ENCODE data around the gene JCAD. TPM values are rescaled to one million over a fixed set of nuclear protein-coding genes. Genes with fewer than 3 reads are reported as not detected.

Gene JCAD
- total and polyA plus RNA-seq, 7 donors, result 0.46 to 141 (median 99.7) TPM

GRCh38 chr10:30058570-30059132 lies 735 bp downstream of the JCAD start:
- Histone ChIP-seq H3K27ac (peak overlapping the region; percentile 88 to 94 (median 92)), H3K4me1 (peaks cover 0 to 64% (median 49%) of the 10 kb centered on the region in 4 donors), H3K9me3 (no peaks in the 10 kb centered on the region), H3K4me3 (peak overlapping the region; percentile 83 to 99 (median 87)), H3K27me3 (no peaks in the 10 kb centered on the region), H3K36me3 (no peaks in the 10 kb centered on the region)
- intact Hi-C loops (cut with DNase I), result loop anchor here (5.0 to 10.0 kb wide), 4 partner anchors 56 to 286 kb away; partner anchors contain the start of gene MTPAP
- no peak for DNase-seq
- 10 to 13% methylated on average over 48 of the region's 48 CpGs for WGBS, 2 donors
- TF ChIP-seq CTCF (IDR thresholded peaks at IDR 0.05) (no peak), POLR2A (IDR thresholded peaks at IDR 0.05) (no peak), POLR2AphosphoS5 (IDR thresholded peaks at IDR 0.05) (no peak), EP300 (IDR thresholded peaks at IDR 0.05) (no peak)

GRCh38 chr10:30057894-30058556 lies 1.4 kb downstream of the JCAD start:
- Histone ChIP-seq H3K27me3 (no peaks in the 10 kb centered on the region), H3K4me3 (peak overlapping the region; percentile 83 to 99 (median 87)), H3K9me3 (no peaks in the 10 kb centered on the region), H3K4me1 (peaks cover 0 to 59% (median 47%) of the 10 kb centered on the region in 4 donors), H3K36me3 (no peaks in the 10 kb centered on the region), H3K27ac (peak overlapping the region; percentile 88 to 94 (median 92))
- TF ChIP-seq EP300 (IDR thresholded peaks at IDR 0.05) (no peak), CTCF (IDR thresholded peaks at IDR 0.05) (no peak), POLR2AphosphoS5 (IDR thresholded peaks at IDR 0.05) (no peak)
- WGBS, 2 donors, result 83 to 85% methylated on average over 13 of the region's 13 CpGs
- no peak for DNase-seq
- intact Hi-C loops (cut with DNase I), result loop anchor here (2.0 to 10.0 kb wide), 5 partner anchors 29 to 287 kb away; partner anchors contain the start of gene MTPAP

DNA sequence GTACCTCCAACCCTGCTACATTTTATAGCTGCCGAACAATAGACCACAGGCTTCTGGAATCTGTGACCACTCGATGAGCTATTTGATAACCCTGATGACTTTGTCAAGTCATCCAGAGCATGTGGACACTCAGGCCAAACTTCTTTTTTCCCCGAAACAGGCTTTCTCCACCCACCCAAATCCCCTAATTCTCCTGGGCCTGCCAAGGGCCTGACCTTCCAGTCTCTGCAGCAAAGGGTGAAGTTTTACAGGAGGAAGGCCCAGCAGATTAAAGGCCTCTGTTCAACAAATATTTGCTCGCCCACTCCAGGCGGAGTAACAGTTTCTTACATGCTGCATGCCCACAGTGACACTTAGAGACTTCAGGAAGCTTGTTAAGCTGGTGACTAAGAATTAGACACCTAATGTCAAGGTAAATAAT lies 2.0 kb downstream of the JCAD start:
- DNase-seq, result no peak
- H3K36me3 ChIP-seq, result no peaks in the 10 kb centered on the region
- peak overlapping the region; percentile 88 to 94 (median 92) for H3K27ac ChIP-seq
- 76 to 78% methylated on average over 5 of the region's 5 CpGs for WGBS, 2 donors
- no peaks in the 10 kb centered on the region for H3K9me3 ChIP-seq
- TF ChIP-seq EP300 (IDR thresholded peaks at IDR 0.05), result no peak
- TF ChIP-seq POLR2AphosphoS5 (IDR thresholded peaks at IDR 0.05), result peak in 1 of 4 donors; percentile 8
- no peaks in the 10 kb centered on the region for H3K27me3 ChIP-seq
- intact Hi-C loops (cut with DNase I), result loop anchor here (2.0 to 10.0 kb wide), 5 partner anchors 29 to 287 kb away; partner anchors contain the start of gene MTPAP
- H3K4me1 ChIP-seq, result peaks cover 0 to 57% (median 42%) of the 10 kb centered on the region in 4 donors
- peak overlapping the region; percentile 83 to 99 (median 87) for H3K4me3 ChIP-seq

- no peak for DNase-seq
- H3K4me1 ChIP-seq, result peaks cover 0 to 57% (median 44%) of the 10 kb centered on the region in 4 donors
- intact Hi-C loops (cut with DNase I), result loop anchor here (2.0 to 10.0 kb wide), 5 partner anchors 28 to 288 kb away; partner anchors contain the start of gene MTPAP
- H3K36me3 ChIP-seq, result no peaks in the 10 kb centered on the region
- peak overlapping the region; percentile 83 to 99 (median 87) for H3K4me3 ChIP-seq
- TF ChIP-seq EP300 (IDR thresholded peaks at IDR 0.05) (no peak), POLR2AphosphoS5 (IDR thresholded peaks at IDR 0.05) (no peak), CTCF (IDR thresholded peaks at IDR 0.05) (no peak), POLR2A (IDR thresholded peaks at IDR 0.05) (no peak)
- WGBS, 2 donors, result 40 to 63% methylated on average over 4 of the region's 4 CpGs
- no peaks in the 10 kb centered on the region for H3K9me3 ChIP-seq
- H3K27ac ChIP-seq, result peak overlapping the region; percentile 88 to 94 (median 92)
- no peaks in the 10 kb centered on the region for H3K27me3 ChIP-seq
Observed at GRCh38 chr10:30056767-30057355, 2.5 kb downstream of the JCAD start.

- Histone ChIP-seq H3K9me3 (no peaks in the 10 kb centered on the region), H3K36me3 (no peaks in the 10 kb centered on the region), H3K4me1 (peaks cover 0 to 63% (median 45%) of the 10 kb centered on the region in 4 donors), H3K27ac (peak overlapping the region; percentile 88 to 94 (median 92)), H3K27me3 (no peaks in the 10 kb centered on the region), H3K4me3 (peak overlapping the region; percentile 83 to 99 (median 87))
- intact Hi-C loops (cut with DNase I), result loop anchor here (2.0 to 10.0 kb wide), 5 partner anchors 27 to 289 kb away; partner anchors contain the start of gene MTPAP
- WGBS, 2 donors, result 60 to 78% methylated on average over 1 of the region's 1 CpG
- TF ChIP-seq EP300 (IDR thresholded peaks at IDR 0.05) (no peak), POLR2AphosphoS5 (IDR thresholded peaks at IDR 0.05) (peak in 3 of 4 donors; percentile 25 to 54 (median 28))
- DNase-seq, result no peak
Observed at GRCh38 chr10:30056281-30056680, 3.1 kb downstream of the JCAD start.

Measured in sigmoid colon (tissue), 7 donors.